DMS114 treated with DMSO at 0.1 percent for 48 hours (cell line): ENCODE results near the gene PHF21A.
"Not testable (repeated sequence)": the region's sequence is repeated elsewhere in the genome, so short reads cannot be mapped to it uniquely, and the experiment has no call there.

Source experiments
- DNase-seq: peaks from one replicate; lab custom pipeline; 2025; ENCODE audit not compliant: unreplicated experiment; lab: John Stamatoyannopoulos, UW

PHF21A gene

GRCh38 chr11:45985212-45985611, 136.0 kb downstream of the PHF21A start:
- no peak for DNase-seq

GRCh38 chr11:45984192-45984591, 137.1 kb downstream of the PHF21A start:
- DNase-seq = no peak

- no peak for DNase-seq
Observed at GRCh38 chr11:45983471-45983845, 137.8 kb downstream of the PHF21A start.

GRCh38 chr11:45982656-45983470, 138.4 kb downstream of the PHF21A start:
- DNase-seq = no peak

GRCh38 chr11:45981826-45982225, 139.4 kb downstream of the PHF21A start:
- DNase-seq = not testable (repeated sequence)

- no peak for DNase-seq
Observed at GRCh38 chr11:45974806-45975205, 146.4 kb downstream of the PHF21A start.

GRCh38 chr11:45973601-45974000, 147.7 kb downstream of the PHF21A start:
- no peak for DNase-seq

GRCh38 chr11:45968901-45969300, 152.4 kb downstream of the PHF21A start:
- DNase-seq = no peak

- no peak for DNase-seq
Observed at GRCh38 chr11:45967506-45967905, 153.7 kb downstream of the PHF21A start.

GRCh38 chr11:45964911-45965389, 156.3 kb downstream of the PHF21A start:
- DNase-seq = peak; percentile 82

GRCh38 chr11:45961751-45962240, 159.5 kb downstream of the PHF21A start:
- DNase-seq = no peak

GRCh38 chr11:45960387-45961095, 160.7 kb downstream of the PHF21A start:
- DNase-seq = no peak

- no peak for DNase-seq
Observed at GRCh38 chr11:45959851-45960250, 161.4 kb downstream of the PHF21A start.

- DNase-seq = no peak
Observed at GRCh38 chr11:45949992-45950407, 171.3 kb downstream of the PHF21A start.

GRCh38 chr11:45948356-45948755, 172.9 kb downstream of the PHF21A start:
- no peak for DNase-seq

GRCh38 chr11:45947885-45948284, 173.4 kb downstream of the PHF21A start:
- no peak for DNase-seq

GRCh38 chr11:45945397-45945999, 175.8 kb downstream of the PHF21A start:
- DNase-seq = no peak

GRCh38 chr11:45942381-45942780, 178.9 kb downstream of the PHF21A start:
- no peak for DNase-seq

GRCh38 chr11:45941285-45941684, 180.0 kb downstream of the PHF21A start:
- DNase-seq = no peak

- no peak for DNase-seq
Observed at GRCh38 chr11:45939836-45940235, 181.4 kb downstream of the PHF21A start.

GRCh38 chr11:45937916-45938315, 183.3 kb downstream of the PHF21A start:
- no peak for DNase-seq
